IMR-90 (cell line): Measurements from ENCODE around the gene SOCS6. TPM values are rescaled to one million over a fixed set of nuclear protein-coding genes. Genes with fewer than 3 reads are reported as not detected.

ENCODE experiments used
- ATAC-seq: fragments of 200-7000 bp; cut with Tn5 transposase; 2 replicates; pipeline ENCODE4 v1.9.1; 2020; ENCODE audit warnings: low read depth, mild to moderate bottlenecking, moderate library complexity
- BruUV-seq: library from RNA; stranded (reverse); fragments of 400-500 nt; replicated peaks from 2 replicates; lab custom pipeline; 2021; lab: Mats Ljungman, UMichigan
- CTCF ChIA-PET: fragments of 300-600 bp; formaldehyde crosslinking; extraction: SDS; loops from one replicate; lab custom pipeline; 2021; ENCODE audit warnings: antibody characterized with exemption; lab: Yijun Ruan, JAX
- POLR2A ChIA-PET: fragments of 300-600 bp; sonication (Branson Sonifier 250); formaldehyde crosslinking; loops from one replicate; lab custom pipeline; 2022; ENCODE audit warnings: antibody characterized with exemption; ENCODE audit not compliant: unreplicated experiment; lab: Charles Lee
- DNase-seq: peaks from one replicate; pipeline ENCODE4 v3.0.0; 2013
- H2AFZ ChIP-seq: replicated peaks from 2 replicates; pipeline ENCODE3; 2013; ENCODE audit warnings: low read length, mild to moderate bottlenecking; ENCODE audit not compliant: poor library complexity
- H2AK5ac ChIP-seq: 2 replicates; pipeline ENCODE4 v1.6.1; 2013; ENCODE audit warnings: low read depth, low read length, inconsistent platforms
- H2AK9ac ChIP-seq: replicated peaks from 2 replicates; pipeline ENCODE3; 2013; ENCODE audit warnings: mild to moderate bottlenecking, low read depth, low read length, moderate library complexity; ENCODE audit not compliant: poor library complexity
- H2BK120ac ChIP-seq: 2 replicates; pipeline ENCODE4 v1.6.1; 2013; ENCODE audit warnings: low read depth, low read length, inconsistent platforms
- H2BK15ac ChIP-seq: 3 replicates; pipeline ENCODE4 v1.6.1; 2013; ENCODE audit warnings: low read depth, low read length, inconsistent platforms
- H2BK20ac ChIP-seq: 2 replicates; pipeline ENCODE4 v1.6.1; 2013; ENCODE audit warnings: low read depth, mild to moderate bottlenecking, inconsistent platforms, low read length, moderate library complexity
- H2BK5ac ChIP-seq: 2 replicates; pipeline ENCODE4 v1.6.1; 2013; ENCODE audit warnings: mild to moderate bottlenecking, low read depth, low read length, inconsistent platforms; ENCODE audit not compliant: poor library complexity, severe bottlenecking
- H3K14ac ChIP-seq: replicated peaks from 2 replicates; pipeline ENCODE4 v1.6.1; 2013; ENCODE audit warnings: low read depth, low read length, inconsistent platforms
- H3K18ac ChIP-seq: 2 replicates; pipeline ENCODE4 v1.6.1; 2013; ENCODE audit warnings: low read depth, low read length, control low read depth
- H3K23ac ChIP-seq: 2 replicates; pipeline ENCODE4 v1.6.1; 2013; ENCODE audit warnings: low read depth, low read length, inconsistent platforms
- H3K27ac ChIP-seq: 2 replicates; pipeline ENCODE4 v1.5.1; 2013; ENCODE audit warnings: mild to moderate bottlenecking, control low read depth, low read length; ENCODE audit not compliant: insufficient read depth
- H3K27me3 ChIP-seq: 2 replicates; pipeline ENCODE4 v1.6.1; 2013; ENCODE audit warnings: low read length; ENCODE audit not compliant: control insufficient read depth, insufficient read depth
- H3K36me3 ChIP-seq: 2 replicates; pipeline ENCODE4 v1.6.1; 2013; ENCODE audit warnings: low read length, mixed read lengths; ENCODE audit not compliant: control insufficient read depth, insufficient read depth
- H3K4ac ChIP-seq: 2 replicates; pipeline ENCODE4 v1.6.1; 2013; ENCODE audit warnings: low read depth, low read length, inconsistent platforms
- H3K4me1 ChIP-seq: 2 replicates; pipeline ENCODE4 v1.6.1; 2013; ENCODE audit warnings: low read length, mixed read lengths; ENCODE audit not compliant: control insufficient read depth, insufficient read depth
- H3K4me2 ChIP-seq: 2 replicates; pipeline ENCODE4 v1.6.1; 2013; ENCODE audit warnings: low read depth, mild to moderate bottlenecking, control low read depth, low read length, moderate library complexity
- H3K4me3 ChIP-seq: 2 replicates; pipeline ENCODE4 v1.5.1; 2013; ENCODE audit warnings: low read depth, mild to moderate bottlenecking, control low read depth, low read length, moderate library complexity; ENCODE audit not compliant: insufficient read depth
- H3K56ac ChIP-seq: 2 replicates; pipeline ENCODE4 v1.6.1; 2013; ENCODE audit warnings: low read length, inconsistent platforms; ENCODE audit not compliant: insufficient read depth; ENCODE audit errors: extremely low read depth
- H3K79me1 ChIP-seq, 2 experiments: 2 replicates each; pipeline ENCODE4 v1.6.1; 2013; ENCODE audit warnings: low read length in 2 of 2, inconsistent platforms in 1 of 2, low read depth in 1 of 2
- H3K9ac ChIP-seq: 2 replicates; pipeline ENCODE4 v1.6.1; 2013; ENCODE audit warnings: low read depth, low read length, control low read depth
- H3K9me1 ChIP-seq: 2 replicates; pipeline ENCODE4 v1.6.1; 2013; ENCODE audit warnings: low read length, inconsistent platforms; ENCODE audit not compliant: insufficient read depth
- H3K9me3 ChIP-seq: 2 replicates; pipeline ENCODE4 v1.6.1; 2013; ENCODE audit warnings: low read length; ENCODE audit not compliant: control insufficient read depth, insufficient read depth
- H4K20me1 ChIP-seq: 2 replicates; pipeline ENCODE4 v1.6.1; 2013; ENCODE audit warnings: low read length, inconsistent platforms; ENCODE audit not compliant: insufficient read depth
- H4K5ac ChIP-seq: 2 replicates; pipeline ENCODE4 v1.6.1; 2013; ENCODE audit warnings: mild to moderate bottlenecking, low read depth, low read length, control low read depth
- H4K8ac ChIP-seq, 2 experiments: 2 replicates each; pipeline ENCODE4 v1.6.1; 2013; ENCODE audit warnings: low read depth in 2 of 2, low read length in 2 of 2, control low read depth in 1 of 2, inconsistent platforms in 1 of 2
- H4K91ac ChIP-seq: 2 replicates; pipeline ENCODE4 v1.6.1; 2013; ENCODE audit warnings: low read depth, low read length, inconsistent platforms; ENCODE audit not compliant: insufficient read depth
- BHLHE40 ChIP-seq: fragments of 150-350 bp; IDR thresholded peaks from 2 replicates; pipeline ENCODE4 v1.6.1; 2016; ENCODE audit warnings: mild to moderate bottlenecking, low read depth, low read length
- CEBPB ChIP-seq: IDR thresholded peaks from 2 replicates; pipeline ENCODE4 v1.6.1; 2012; ENCODE audit warnings: low read depth, low read length, improper control_type of control experiment
- CHD1 ChIP-seq: IDR thresholded peaks from 2 replicates; pipeline ENCODE4 v1.6.1; 2012; ENCODE audit warnings: low read depth, low read length, improper control_type of control experiment
- FOS ChIP-seq: fragments of 150-350 bp; IDR thresholded peaks from 2 replicates; pipeline ENCODE4 v1.6.1; 2016; ENCODE audit warnings: low read depth, low read length
- MAFK ChIP-seq: IDR thresholded peaks from 2 replicates; pipeline ENCODE4 v1.6.1; 2012; ENCODE audit warnings: low read depth, low read length, improper control_type of control experiment
- MAZ ChIP-seq: IDR thresholded peaks from 2 replicates; pipeline ENCODE4 v1.6.1; 2012; ENCODE audit warnings: low read depth, mild to moderate bottlenecking, low read length, improper control_type of control experiment, moderate library complexity, borderline replicate concordance
- MXI1 ChIP-seq: IDR thresholded peaks from 2 replicates; pipeline ENCODE4 v1.6.1; 2012; ENCODE audit warnings: low read depth, mild to moderate bottlenecking, low read length, moderate library complexity, borderline replicate concordance
- NFE2L2 ChIP-seq: fragments of 150-350 bp; IDR thresholded peaks from 2 replicates; pipeline ENCODE4 v1.6.1; 2016; ENCODE audit warnings: low read depth, mild to moderate bottlenecking, low read length
- POLR2A ChIP-seq: IDR thresholded peaks from 2 replicates; pipeline ENCODE4 v1.6.1; 2012; ENCODE audit warnings: mild to moderate bottlenecking, low read depth, low read length
- RAD21 ChIP-seq: IDR thresholded peaks from 2 replicates; pipeline ENCODE4 v1.6.1; 2012; ENCODE audit warnings: low read length, improper control_type of control experiment
- RCOR1 ChIP-seq: IDR thresholded peaks from 2 replicates; pipeline ENCODE4 v1.6.1; 2012; ENCODE audit warnings: mild to moderate bottlenecking, low read length, improper control_type of control experiment; ENCODE audit not compliant: insufficient replicate concordance
- RFX5 ChIP-seq: IDR thresholded peaks from 2 replicates; pipeline ENCODE4 v1.8.0; 2012; ENCODE audit warnings: low read depth, mild to moderate bottlenecking, low read length, moderate library complexity
- SMC3 ChIP-seq: fragments of 150-350 bp; IDR thresholded peaks from 2 replicates; pipeline ENCODE4 v1.6.1; 2016; ENCODE audit warnings: low read depth, mild to moderate bottlenecking, antibody characterized with exemption, low read length, moderate library complexity
- WGBS, 2 experiments: methylation state at CpG; one replicate each; pipeline versions ENCODE4 v1.1.5 to v1.1.7; 2013; ENCODE audit warnings: missing lambda C conversion rate in 2 of 2; ENCODE audit not compliant: insufficient read length in 1 of 2; ENCODE audit errors: extremely low coverage in 2 of 2; 5-methylcytosine and 5-hydroxymethylcytosine counted together
- dilution Hi-C: fragments of 300-500 bp; cut with HindIII; formaldehyde crosslinking; loops from one replicate; pipeline ENCODE4 v1.14.3; 2018; ENCODE audit warnings: low sequenced_read_pairs; ENCODE audit not compliant: unreplicated experiment
- in situ Hi-C: fragments of 300-500 bp; cut with MboI; formaldehyde crosslinking; loops from 3 replicates; pipeline ENCODE4 v1.14.3; 2019; ENCODE audit warnings: low sequenced_read_pairs, inconsistent platforms, mixed read lengths
- intact Hi-C: fragments of 100-400 bp; cut with micrococcal nuclease; formaldehyde crosslinking; loops from 2 replicates; pipeline ENCODE4 v1.10.0; 2022
- polyA plus RNA-seq, 3 experiments: library from polyadenylated mRNA; depleted of rRNA; stranded (reverse); fragments of >200 nt; gene quantifications; 2 replicates each; pipeline ENCODE4 v1.2.3, GENCODE V29; 2012; ENCODE audit warnings: low replicate concordance in 1 of 3
- total RNA-seq: library from RNA; depleted of rRNA; stranded (reverse); fragments of >200 nt; gene quantifications from 2 replicates; pipeline ENCODE4 v1.2.3, GENCODE V29; 2012
- TF ChIP-seq, protein P1 (sequence below): conservative IDR thresholded peaks from 2 replicates; pipeline ENCODE4 v1.5.1; 2012; ENCODE audit warnings: mild to moderate bottlenecking, low read depth, low read length, improper control_type of control experiment
- TF ChIP-seq, protein P2 (sequence below): fragments of 150-350 bp; IDR thresholded peaks from 2 replicates; pipeline ENCODE4 v1.6.1; 2017; ENCODE audit warnings: mild to moderate bottlenecking, antibody characterized with exemption, low read length, low read depth
- TF ChIP-seq, protein P3 (sequence below): fragments of 150-350 bp; IDR thresholded peaks from 2 replicates; pipeline ENCODE4 v1.6.1; 2016; ENCODE audit warnings: low read depth, mild to moderate bottlenecking, low read length, moderate library complexity, borderline replicate concordance

The SOCS6 gene
- total and polyA plus RNA-seq, 2 of the 4 experiments (the other 2 are of a cell fraction), result 21.3 to 57.4 TPM

GRCh38 chr18:70328169-70328568 lies 39.3 kb downstream of the SOCS6 start:
- Histone ChIP-seq H2AK5ac (no peak overlapping the region; the same call in 1 of the 2 replicates), H3K4me1 (peaks cover 6% of the 10 kb centered on the region), H3K27me3 (no peaks in the 10 kb centered on the region), H4K91ac (no peak overlapping the region), H2BK5ac (no peak overlapping the region), H3K4ac (no peak overlapping the region), H3K9me1 (peaks cover 22% of the 10 kb centered on the region), H3K9me3 (no peaks in the 10 kb centered on the region), H2BK20ac (no peak overlapping the region), H3K27ac (no peak overlapping the region), H4K20me1 (peaks cover 18% of the 10 kb centered on the region), H3K36me3 (peaks cover 16% of the 10 kb centered on the region), H3K4me3 (no peak overlapping the region), H2AK9ac (no peak overlapping the region), H3K56ac (no peak overlapping the region), H4K5ac (no peak overlapping the region), H2AFZ (no peak overlapping the region), H3K79me1 (peaks cover 22 to 56% of the 10 kb centered on the region in 2 experiments), H3K4me2 (no peak overlapping the region), H3K14ac (no peak overlapping the region; the same call in 1 of the 2 replicates), H3K18ac (no peak overlapping the region), H3K9ac (no peak overlapping the region), H2BK15ac (no peak overlapping the region), H4K8ac (no peak overlapping the region), H3K23ac (no peak overlapping the region), H2BK120ac (no peak overlapping the region)
- ChIA-PET CTCF (no interaction called here), POLR2A (no interaction called here)
- DNase-seq, result no peak
- no peak for ATAC-seq
- intact Hi-C loops (no loop called here), in situ Hi-C loops (no loop called here), dilution Hi-C loops (no loop called here)
- no TSS peak for BruUV-seq
- TF ChIP-seq POLR2A (no peak), CHD1 (no peak), MAZ (no peak), RAD21 (no peak), RCOR1 (no peak), FOS (no peak), BHLHE40 (no peak), NFE2L2 (no peak), CEBPB (no peak), MAFK (no peak), SMC3 (no peak), RFX5 (no peak), MXI1 (no peak)
- TF ChIP-seq, protein P1, sequence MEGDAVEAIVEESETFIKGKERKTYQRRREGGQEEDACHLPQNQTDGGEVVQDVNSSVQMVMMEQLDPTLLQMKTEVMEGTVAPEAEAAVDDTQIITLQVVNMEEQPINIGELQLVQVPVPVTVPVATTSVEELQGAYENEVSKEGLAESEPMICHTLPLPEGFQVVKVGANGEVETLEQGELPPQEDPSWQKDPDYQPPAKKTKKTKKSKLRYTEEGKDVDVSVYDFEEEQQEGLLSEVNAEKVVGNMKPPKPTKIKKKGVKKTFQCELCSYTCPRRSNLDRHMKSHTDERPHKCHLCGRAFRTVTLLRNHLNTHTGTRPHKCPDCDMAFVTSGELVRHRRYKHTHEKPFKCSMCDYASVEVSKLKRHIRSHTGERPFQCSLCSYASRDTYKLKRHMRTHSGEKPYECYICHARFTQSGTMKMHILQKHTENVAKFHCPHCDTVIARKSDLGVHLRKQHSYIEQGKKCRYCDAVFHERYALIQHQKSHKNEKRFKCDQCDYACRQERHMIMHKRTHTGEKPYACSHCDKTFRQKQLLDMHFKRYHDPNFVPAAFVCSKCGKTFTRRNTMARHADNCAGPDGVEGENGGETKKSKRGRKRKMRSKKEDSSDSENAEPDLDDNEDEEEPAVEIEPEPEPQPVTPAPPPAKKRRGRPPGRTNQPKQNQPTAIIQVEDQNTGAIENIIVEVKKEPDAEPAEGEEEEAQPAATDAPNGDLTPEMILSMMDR, result no peak
- TF ChIP-seq, protein P2, sequence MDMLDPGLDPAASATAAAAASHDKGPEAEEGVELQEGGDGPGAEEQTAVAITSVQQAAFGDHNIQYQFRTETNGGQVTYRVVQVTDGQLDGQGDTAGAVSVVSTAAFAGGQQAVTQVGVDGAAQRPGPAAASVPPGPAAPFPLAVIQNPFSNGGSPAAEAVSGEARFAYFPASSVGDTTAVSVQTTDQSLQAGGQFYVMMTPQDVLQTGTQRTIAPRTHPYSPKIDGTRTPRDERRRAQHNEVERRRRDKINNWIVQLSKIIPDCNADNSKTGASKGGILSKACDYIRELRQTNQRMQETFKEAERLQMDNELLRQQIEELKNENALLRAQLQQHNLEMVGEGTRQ, result no peak
- TF ChIP-seq, protein P3, sequence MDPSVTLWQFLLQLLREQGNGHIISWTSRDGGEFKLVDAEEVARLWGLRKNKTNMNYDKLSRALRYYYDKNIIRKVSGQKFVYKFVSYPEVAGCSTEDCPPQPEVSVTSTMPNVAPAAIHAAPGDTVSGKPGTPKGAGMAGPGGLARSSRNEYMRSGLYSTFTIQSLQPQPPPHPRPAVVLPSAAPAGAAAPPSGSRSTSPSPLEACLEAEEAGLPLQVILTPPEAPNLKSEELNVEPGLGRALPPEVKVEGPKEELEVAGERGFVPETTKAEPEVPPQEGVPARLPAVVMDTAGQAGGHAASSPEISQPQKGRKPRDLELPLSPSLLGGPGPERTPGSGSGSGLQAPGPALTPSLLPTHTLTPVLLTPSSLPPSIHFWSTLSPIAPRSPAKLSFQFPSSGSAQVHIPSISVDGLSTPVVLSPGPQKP, result no peak
- no CpG with 5 or more reads among the region's 4 CpGs for WGBS, 2 experiments
